B cell (primary cell): ENCODE data around the gene RPL19. TPM values are rescaled to one million over a fixed set of nuclear protein-coding genes. Genes with fewer than 3 reads are reported as not detected.

Experiments
- ATAC-seq: fragments of 200-7000 bp; cut with Tn5 transposase; one replicate; pipeline ENCODE4 v1.10.0; 2021; ENCODE audit warnings: low read depth, mild to moderate bottlenecking, moderate number of reproducible peaks, moderate library complexity
- CTCF ChIA-PET: fragments of 350-600 bp; sonication (Branson Sonifier 250); formaldehyde crosslinking; loops from one replicate; lab custom pipeline; 2021; ENCODE audit warnings: antibody characterized with exemption, inconsistent platforms; lab: Charles Lee
- POLR2A ChIA-PET: fragments of 350-600 bp; sonication (Branson Sonifier 250); formaldehyde crosslinking; loops from one replicate; lab custom pipeline; 2021; ENCODE audit warnings: antibody characterized with exemption; lab: Charles Lee
- DNase-seq: peaks from one replicate; pipeline ENCODE4 v3.0.0; 2013
- H2AFZ ChIP-seq: 2 replicates; pipeline ENCODE4 v1.6.1; 2012; ENCODE audit warnings: mild to moderate bottlenecking, low read depth, low read length; ENCODE audit not compliant: insufficient read depth, poor library complexity, severe bottlenecking
- H3K27ac ChIP-seq, 2 donors: 1 replicate in 1 of 2; 2 replicates in 1 of 2; pipeline ENCODE4 v1.5.1; 2012 to 2013; ENCODE audit warnings: low read length in 2 of 2, mild to moderate bottlenecking in 2 of 2, moderate library complexity in 1 of 2
- H3K27me3 ChIP-seq, 4 experiments: fragments of 200-600 bp in 1 of 4; sonication (generic) in 1 of 4; replicated peaks in 1 of 4; 1 replicate in 2 of 4; 2 replicates in 2 of 4; pipeline versions ENCODE4 v1.6.1 to v1.7.0; 2013 to 2016; ENCODE audit warnings: low read length in 3 of 4, mild to moderate bottlenecking in 2 of 4, mixed read lengths in 1 of 4, moderate library complexity in 1 of 4; ENCODE audit not compliant: insufficient read depth in 4 of 4, control insufficient read depth in 3 of 4; ENCODE audit errors: control extremely low read depth in 1 of 4
- H3K36me3 ChIP-seq, 2 experiments: replicated peaks in 1 of 2; 1 replicate in 1 of 2; 2 replicates in 1 of 2; pipeline versions ENCODE4 v1.6.1 to v1.7.1; 2013; ENCODE audit warnings: low read length in 1 of 2; ENCODE audit not compliant: insufficient read depth in 2 of 2, control insufficient read depth in 1 of 2; ENCODE audit errors: control extremely low read depth in 1 of 2, extremely low read depth in 1 of 2
- H3K4me1 ChIP-seq, 2 donors: fragments of 200-600 bp in 1 of 2; sonication (generic) in 1 of 2; 1 replicate in 1 of 2; 2 replicates in 1 of 2; pipeline versions ENCODE4 v1.5.1 to v1.6.1; 2013 to 2017; ENCODE audit warnings: low read length in 2 of 2; ENCODE audit not compliant: control insufficient read depth in 2 of 2, insufficient read depth in 2 of 2
- H3K4me2 ChIP-seq: replicated peaks from 2 replicates; pipeline ENCODE3; 2012; ENCODE audit warnings: mild to moderate bottlenecking, low read depth, low read length; ENCODE audit not compliant: poor library complexity, severe bottlenecking
- H3K4me3 ChIP-seq, 5 experiments: fragments of 200-600 bp in 1 of 5; sonication (generic) in 1 of 5; 1 replicate in 3 of 5; 2 replicates in 2 of 5; pipeline versions ENCODE4 v1.5.1 to v1.7.0; 2011 to 2016; ENCODE audit warnings: low read length in 4 of 5, mild to moderate bottlenecking in 4 of 5, low read depth in 2 of 5, control low read depth in 1 of 5, moderate library complexity in 1 of 5; ENCODE audit not compliant: insufficient read depth in 1 of 5; ENCODE audit errors: control extremely low read depth in 1 of 5, extremely low read depth in 1 of 5
- H3K79me2 ChIP-seq: fragments of 200-600 bp; sonication (generic); one replicate; pipeline ENCODE4 v1.6.0; 2016; ENCODE audit warnings: low read length; ENCODE audit not compliant: control insufficient read depth, insufficient read depth
- H3K9ac ChIP-seq: fragments of 200-600 bp; sonication (generic); 2 replicates; pipeline ENCODE4 v1.6.1; 2017; ENCODE audit warnings: mild to moderate bottlenecking, low read length, moderate library complexity
- H3K9me3 ChIP-seq, 3 donors: one replicate each; pipeline versions ENCODE4 v1.6.1 to v1.7.1; 2013; ENCODE audit warnings: low read length in 2 of 3; ENCODE audit not compliant: control insufficient read depth in 2 of 3, insufficient read depth in 1 of 3; ENCODE audit errors: control extremely low read depth in 1 of 3
- H4K20me1 ChIP-seq: 2 replicates; pipeline ENCODE4 v1.6.0; 2012; ENCODE audit warnings: mild to moderate bottlenecking, low read length; ENCODE audit not compliant: insufficient read depth, control insufficient read depth, poor library complexity, severe bottlenecking
- H3K27ac Mint-ChIP-seq: one replicate; pipeline ENCODE4 v1.8.0; 2021; ENCODE audit warnings: mixed read lengths
- H3K27me3 Mint-ChIP-seq: one replicate; pipeline ENCODE4 v1.8.0; 2021; ENCODE audit warnings: mixed read lengths
- H3K4me1 Mint-ChIP-seq: one replicate; pipeline ENCODE4 v1.8.0; 2021; ENCODE audit warnings: mixed read lengths
- H3K4me3 Mint-ChIP-seq: one replicate; pipeline ENCODE4 v1.8.0; 2021; ENCODE audit warnings: mixed read lengths
- H3K9me3 Mint-ChIP-seq: one replicate; pipeline ENCODE4 v1.8.0; 2022; ENCODE audit warnings: mixed read lengths; ENCODE audit not compliant: insufficient read depth
- EZH2 ChIP-seq: IDR thresholded peaks from 2 replicates; pipeline ENCODE4 v1.6.1; 2012; ENCODE audit warnings: borderline replicate concordance, low read depth, mild to moderate bottlenecking, moderate library complexity, low read length; ENCODE audit not compliant: insufficient read depth, poor library complexity, severe bottlenecking
- WGBS: methylation state at CpG from one replicate; pipeline ENCODE4 v1.1.5; 2013; ENCODE audit warnings: missing lambda C conversion rate; ENCODE audit not compliant: insufficient coverage; 5-methylcytosine and 5-hydroxymethylcytosine counted together
- intact Hi-C: fragments of 100-400 bp; cut with micrococcal nuclease; formaldehyde crosslinking; loops from one replicate; pipeline ENCODE4 v1.10.0; 2022
- polyA plus RNA-seq: library from polyadenylated mRNA; depleted of rRNA; stranded (reverse); fragments of >200 nt; gene quantifications from 2 replicates; pipeline ENCODE4 v1.2.3, GENCODE V29; 2012
- total RNA-seq, 2 donors: library from RNA; stranded (reverse); fragments of 120-200 nt in 1 of 2; gene quantifications; 1 replicate in 1 of 2; 2 replicates in 1 of 2; pipeline versions ENCODE4 v1.2.3 to v1.2.4, GENCODE V29; 2013 to 2022
- TF ChIP-seq, protein P1 (sequence below): fragments of 200-600 bp; IDR thresholded peaks from one replicate; pipeline ENCODE4 v1.8.0; 2022; ENCODE audit warnings: antibody characterized with exemption, mild to moderate bottlenecking

RPL19 gene
- total and polyA plus RNA-seq, 2 donors (not counting 1 experiment from before 2014, with no cell fraction given) = 3,041 to 3,233 TPM

DNA sequence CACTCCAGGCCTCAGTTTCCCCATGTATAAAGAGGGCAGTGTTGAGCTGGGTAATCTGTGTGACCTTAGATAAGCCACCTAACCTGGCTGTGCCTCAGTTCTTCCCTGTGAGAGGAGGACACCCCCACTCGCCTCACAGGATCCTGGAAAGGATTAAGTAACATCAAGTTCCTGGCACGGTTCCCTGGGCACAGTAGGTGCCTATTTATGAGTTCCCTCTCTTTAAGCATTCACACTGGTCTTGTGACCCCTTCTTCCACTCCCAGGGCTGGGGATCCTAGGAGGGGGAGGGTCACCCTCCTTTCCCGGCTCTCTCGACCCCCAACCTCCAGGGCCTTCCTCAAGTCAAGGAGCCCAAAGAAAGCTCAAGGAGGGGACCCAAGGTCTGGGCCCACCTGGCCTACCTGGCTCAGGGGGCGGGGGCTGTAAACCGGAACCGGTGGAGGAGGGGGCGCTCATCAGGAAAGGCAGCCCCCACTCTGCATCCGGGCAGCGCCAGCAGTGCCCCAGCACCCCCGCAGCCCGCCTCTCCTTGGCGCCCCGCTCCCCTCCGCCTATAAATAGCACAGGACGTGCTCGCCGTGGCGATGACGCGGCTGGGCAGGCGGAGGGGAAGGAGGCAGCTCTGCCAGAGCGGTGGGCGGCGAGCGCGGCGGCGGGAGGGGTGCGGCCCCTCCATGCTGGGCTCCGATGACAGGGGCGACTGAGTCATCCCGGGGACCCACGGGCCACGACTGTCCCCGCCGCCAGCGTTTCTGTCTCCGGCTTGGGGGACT, 9.4 kb downstream of the RPL19 start:
- Histone ChIP-seq H3K4me2 (peak overlapping the region; percentile 96), H3K9ac (peak overlapping the region; percentile 59), H3K4me3 (peak overlapping the region in 4 of 5 experiments; percentile 35 to 52 (median 48)), H3K27ac (no peak overlapping the region), H3K9me3 (peaks cover 0 to 3% (median 0%) of the 10 kb centered on the region in 3 donors), H2AFZ (peak overlapping the region; percentile 76), H4K20me1 (no peaks in the 10 kb centered on the region), H3K79me2 (no peaks in the 10 kb centered on the region), H3K4me1 (peaks cover 32 to 39% of the 10 kb centered on the region in 2 donors), H3K27me3 (peaks cover 0 to 12% (median 3%) of the 10 kb centered on the region in 4 experiments), H3K36me3 (peaks cover 2 to 7% of the 10 kb centered on the region in 2 experiments)
- ChIA-PET POLR2A (interaction anchor here (0.6 to 1.8 kb wide), 7 partner anchors 10 to 344 kb away, joined by 3 to 11 read pairs (median 5); partner anchors contain the start of genes CDK12 and RPL19), CTCF (interaction anchor here (0.5 to 18.9 kb wide), 9 partner anchors 10 to 656 kb away, joined by 3 to 707 read pairs (median 4); partner anchors contain the start of genes CDK12, MED1 and RPL19)
- Mint-ChIP-seq H3K9me3 (no peaks in the 10 kb centered on the region), H3K4me1 (peaks cover 33% of the 10 kb centered on the region), H3K27ac (peak overlapping the region; percentile 68), H3K4me3 (peak overlapping the region; percentile 77), H3K27me3 (no peaks in the 10 kb centered on the region)
- intact Hi-C loops = loop anchor here (1.0 to 10.0 kb wide), 2 partner anchors 9 to 195 kb away; partner anchors contain the start of genes FBXL20 and RPL19
- DNase-seq (peak; percentile 65), ATAC-seq (peak; percentile 40)
- no peak for TF ChIP-seq EZH2
- TF ChIP-seq, protein P1, sequence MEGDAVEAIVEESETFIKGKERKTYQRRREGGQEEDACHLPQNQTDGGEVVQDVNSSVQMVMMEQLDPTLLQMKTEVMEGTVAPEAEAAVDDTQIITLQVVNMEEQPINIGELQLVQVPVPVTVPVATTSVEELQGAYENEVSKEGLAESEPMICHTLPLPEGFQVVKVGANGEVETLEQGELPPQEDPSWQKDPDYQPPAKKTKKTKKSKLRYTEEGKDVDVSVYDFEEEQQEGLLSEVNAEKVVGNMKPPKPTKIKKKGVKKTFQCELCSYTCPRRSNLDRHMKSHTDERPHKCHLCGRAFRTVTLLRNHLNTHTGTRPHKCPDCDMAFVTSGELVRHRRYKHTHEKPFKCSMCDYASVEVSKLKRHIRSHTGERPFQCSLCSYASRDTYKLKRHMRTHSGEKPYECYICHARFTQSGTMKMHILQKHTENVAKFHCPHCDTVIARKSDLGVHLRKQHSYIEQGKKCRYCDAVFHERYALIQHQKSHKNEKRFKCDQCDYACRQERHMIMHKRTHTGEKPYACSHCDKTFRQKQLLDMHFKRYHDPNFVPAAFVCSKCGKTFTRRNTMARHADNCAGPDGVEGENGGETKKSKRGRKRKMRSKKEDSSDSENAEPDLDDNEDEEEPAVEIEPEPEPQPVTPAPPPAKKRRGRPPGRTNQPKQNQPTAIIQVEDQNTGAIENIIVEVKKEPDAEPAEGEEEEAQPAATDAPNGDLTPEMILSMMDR = no peak
- 4% methylated on average over 37 of the region's 39 CpGs for WGBS

DNA sequence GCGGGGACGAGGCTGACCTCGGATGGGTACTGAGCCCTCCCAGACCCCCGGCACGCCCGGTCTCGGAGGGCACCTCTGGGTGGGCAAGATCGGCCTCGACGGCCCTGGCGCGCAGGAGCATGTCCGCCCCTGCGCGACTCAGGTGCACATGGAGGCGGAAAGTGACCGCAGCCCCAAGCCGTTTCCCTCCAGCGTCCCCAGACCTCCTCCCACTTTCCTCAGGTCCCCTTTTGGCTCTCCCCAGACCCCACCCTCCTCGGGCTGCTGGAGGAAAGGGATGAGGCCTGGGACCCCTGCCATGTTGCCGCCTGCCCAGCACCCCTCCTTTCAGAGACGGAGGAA, 10.0 kb downstream of the RPL19 start:
- peaks cover 1 to 2% of the 10 kb centered on the region in 2 experiments for H3K36me3 ChIP-seq
- H3K27ac ChIP-seq = no peak overlapping the region
- Mint-ChIP-seq H3K4me1 (peaks cover 33% of the 10 kb centered on the region), H3K9me3 (no peaks in the 10 kb centered on the region), H3K27ac (peak overlapping the region; percentile 53), H3K4me3 (peak overlapping the region; percentile 77), H3K27me3 (no peaks in the 10 kb centered on the region)
- peak overlapping the region; percentile 59 for H3K9ac ChIP-seq
- intact Hi-C loops = no loop called here
- H3K4me2 ChIP-seq = peak overlapping the region; percentile 96
- no peaks in the 10 kb centered on the region for H4K20me1 ChIP-seq
- H3K9me3 ChIP-seq = peaks cover 0 to 3% (median 0%) of the 10 kb centered on the region in 3 donors
- CTCF ChIA-PET = interaction anchor here (0.6 to 18.9 kb wide), 3 partner anchors 10 to 655 kb away, joined by 4 to 707 read pairs (median 15); partner anchors contain the start of gene RPL19
- ATAC-seq (no peak), DNase-seq (no peak)
- peak overlapping the region; percentile 76 for H2AFZ ChIP-seq
- no peaks in the 10 kb centered on the region for H3K79me2 ChIP-seq
- POLR2A ChIA-PET = interaction anchor here (1.8 kb wide), 2 partner anchors 10 to 22 kb away, joined by 5 to 11 read pairs; partner anchors contain the start of gene RPL19
- WGBS = 6% methylated on average over 22 of the region's 22 CpGs
- H3K27me3 ChIP-seq = peaks cover 0 to 12% (median 3%) of the 10 kb centered on the region in 4 experiments
- peaks cover 32 to 39% of the 10 kb centered on the region in 2 donors for H3K4me1 ChIP-seq
- TF ChIP-seq, protein P1 = no peak
- TF ChIP-seq EZH2 = no peak
- peak overlapping the region in 4 of 5 experiments; percentile 35 to 52 (median 48) for H3K4me3 ChIP-seq
